WTC11 (cell line): Measurements from ENCODE around the gene KRT76.

ENCODE experiments used
- SMAD3 ChIP-seq: sonication (generic); formaldehyde crosslinking; IDR thresholded peaks from 2 replicates; pipeline ENCODE4 v1.8.0; 2022; ENCODE audit warnings: missing genetic modification reagents, mild to moderate bottlenecking, borderline replicate concordance
- ZNF281 ChIP-seq: sonication (generic); formaldehyde crosslinking; IDR thresholded peaks from 2 replicates; pipeline ENCODE4 v1.8.0; 2023; ENCODE audit warnings: mild to moderate bottlenecking, missing genetic modification reagents

GRCh38 chr12:52761802-52762201 lies 15.3 kb downstream of the KRT76 start:
- no peak for TF ChIP-seq SMAD3 (CRISPR knock-in tag)
- TF ChIP-seq ZNF281: no peak
